Stomach (tissue), 4 donors: ENCODE results near the gene CDKN1A.

Source experiments
- CTCF ChIP-seq, 7 experiments: fragments of 450-650 bp in 4 of 7; fragments of 200-600 bp in 3 of 7; sonication (generic) in 3 of 7; IDR thresholded peaks; one replicate each; pipeline ENCODE4 v1.5.1; 2016 to 2019; ENCODE audit warnings: antibody characterized with exemption in 7 of 7, control low read depth in 2 of 7, mild to moderate bottlenecking in 1 of 7
- POLR2A ChIP-seq, 4 donors: fragments of 450-650 bp; IDR thresholded peaks; one replicate each; pipeline ENCODE4 v1.6.1; 2016; ENCODE audit warnings: antibody characterized with exemption in 4 of 4, control low read depth in 2 of 4, mild to moderate bottlenecking in 1 of 4, moderate library complexity in 1 of 4
- POLR2AphosphoS5 ChIP-seq, 3 donors: sonication (generic); formaldehyde crosslinking; IDR thresholded peaks; one replicate each; pipeline ENCODE4 v1.6.1; 2016; ENCODE audit warnings: antibody characterized with exemption in 3 of 3

GRCh38 chr6:36718560-36718959, 40.0 kb downstream of the CDKN1A start:
- TF ChIP-seq CTCF (IDR thresholded peaks at IDR 0.05): no peak
- no peak for TF ChIP-seq POLR2A (IDR thresholded peaks at IDR 0.05)
- no peak for TF ChIP-seq POLR2AphosphoS5 (IDR thresholded peaks at IDR 0.05)
